Mucosa of rectum (tissue), 2 donors: Measurements from ENCODE around the gene AJM1.
"Not testable (repeated sequence)": the region's sequence is repeated elsewhere in the genome, so short reads cannot be mapped to it uniquely, and the experiment has no call there.

ENCODE experiments used
- H3K27ac ChIP-seq, 2 donors: one replicate each; pipeline ENCODE4 v1.7.0; 2013; ENCODE audit warnings: inconsistent platforms in 2 of 2, low read depth in 2 of 2, low read length in 2 of 2
- H3K27me3 ChIP-seq, 2 donors: one replicate each; pipeline ENCODE4 v1.7.0; 2013; ENCODE audit warnings: low read length in 2 of 2; ENCODE audit not compliant: control insufficient read depth in 2 of 2, insufficient read depth in 2 of 2
- H3K36me3 ChIP-seq, 2 donors: one replicate each; pipeline ENCODE4 v1.7.0; 2013; ENCODE audit warnings: low read length in 2 of 2; ENCODE audit not compliant: control insufficient read depth in 2 of 2, insufficient read depth in 2 of 2
- H3K4me1 ChIP-seq, 2 donors: one replicate each; pipeline ENCODE4 v1.7.0; 2013; ENCODE audit warnings: low read length in 2 of 2, mild to moderate bottlenecking in 1 of 2; ENCODE audit not compliant: control insufficient read depth in 2 of 2, insufficient read depth in 2 of 2
- H3K4me3 ChIP-seq, 2 donors: one replicate each; pipeline ENCODE4 v1.7.0; 2013; ENCODE audit warnings: low read length in 2 of 2
- H3K9ac ChIP-seq, 2 donors: one replicate each; pipeline ENCODE4 v1.7.0; 2013; ENCODE audit warnings: low read length in 2 of 2, low read depth in 1 of 2, mild to moderate bottlenecking in 1 of 2
- H3K9me3 ChIP-seq, 2 donors: one replicate each; pipeline ENCODE4 v1.7.0; 2013; ENCODE audit warnings: low read length in 2 of 2; ENCODE audit not compliant: control insufficient read depth in 2 of 2
- donor health status: healthy.
- donor health status: Normal muscosa, but diverticular disease.

Gene AJM1

GRCh38 chr9:136799854-136800657 is 42.2 kb upstream of the AJM1 start:
- peaks cover 0 to 2% of the 10 kb centered on the region in 2 donors for H3K27me3 ChIP-seq
- H3K9me3 ChIP-seq: no peaks in the 10 kb centered on the region
- peak overlapping the region; percentile 54 to 75 for H3K4me3 ChIP-seq
- peaks cover 19 to 35% of the 10 kb centered on the region in 2 donors for H3K4me1 ChIP-seq
- peaks cover 0 to 4% of the 10 kb centered on the region in 2 donors for H3K36me3 ChIP-seq
- H3K27ac ChIP-seq: peak overlapping the region; percentile 91 to 95
- H3K9ac ChIP-seq: peak overlapping the region; percentile 72 to 82

GRCh38 chr9:136802321-136802720 is 40.0 kb upstream of the AJM1 start:
- H3K27me3 ChIP-seq: peaks cover 0 to 2% of the 10 kb centered on the region in 2 donors
- H3K27ac ChIP-seq: no peak overlapping the region
- H3K4me1 ChIP-seq: peaks cover 25 to 34% of the 10 kb centered on the region in 2 donors

GRCh38 chr9:136803009-136803550 is 39.2 kb upstream of the AJM1 start:
- H3K9me3 ChIP-seq, H3K36me3 ChIP-seq, H3K27me3 ChIP-seq, H3K4me3 ChIP-seq, H3K27ac ChIP-seq, H3K9ac ChIP-seq: not testable (repeated sequence)
- H3K4me1 ChIP-seq: peaks cover 25 to 34% of the 10 kb centered on the region in 2 donors

More at GRCh38 chr9:136802321-136802720, 40.0 kb upstream of the AJM1 start:
- no peaks in the 10 kb centered on the region for H3K9me3 ChIP-seq
- H3K36me3 ChIP-seq: peaks cover 0 to 4% of the 10 kb centered on the region in 2 donors
- no peak overlapping the region for H3K9ac ChIP-seq
- H3K4me3 ChIP-seq: no peak overlapping the region

- Histone ChIP-seq H3K9me3 (no peaks in the 10 kb centered on the region), H3K27ac (no peak overlapping the region), H3K4me3 (no peak overlapping the region), H3K9ac (no peak overlapping the region), H3K4me1 (peaks cover 25 to 29% of the 10 kb centered on the region in 2 donors), H3K36me3 (peaks cover 0 to 4% of the 10 kb centered on the region in 2 donors), H3K27me3 (no peaks in the 10 kb centered on the region)
Observed at GRCh38 chr9:136803551-136804508, 38.4 kb upstream of the AJM1 start.

GRCh38 chr9:136804509-136805206 is 37.6 kb upstream of the AJM1 start:
- Histone ChIP-seq H3K4me1 (peaks cover 29 to 30% of the 10 kb centered on the region in 2 donors), H3K9ac (no peak overlapping the region), H3K4me3 (no peak overlapping the region), H3K27ac (no peak overlapping the region), H3K36me3 (peaks cover 0 to 4% of the 10 kb centered on the region in 2 donors), H3K27me3 (no peaks in the 10 kb centered on the region), H3K9me3 (no peaks in the 10 kb centered on the region)

- Histone ChIP-seq H3K9ac (no peak overlapping the region), H3K36me3 (peaks cover 0 to 4% of the 10 kb centered on the region in 2 donors)
Observed at GRCh38 chr9:136805207-136805740, 37.0 kb upstream of the AJM1 start.

GRCh38 chr9:136806067-136806466 is 36.2 kb upstream of the AJM1 start:
- Histone ChIP-seq H3K27ac (no peak overlapping the region), H3K9me3 (no peaks in the 10 kb centered on the region), H3K9ac (no peak overlapping the region), H3K4me3 (no peak overlapping the region), H3K4me1 (peaks cover 27 to 29% of the 10 kb centered on the region in 2 donors), H3K36me3 (peaks cover 0 to 4% of the 10 kb centered on the region in 2 donors), H3K27me3 (no peaks in the 10 kb centered on the region)

More at GRCh38 chr9:136805207-136805740, 37.0 kb upstream of the AJM1 start:
- Histone ChIP-seq H3K9me3 (no peaks in the 10 kb centered on the region), H3K27me3 (no peaks in the 10 kb centered on the region), H3K27ac (no peak overlapping the region), H3K4me3 (no peak overlapping the region), H3K4me1 (peaks cover 32 to 34% of the 10 kb centered on the region in 2 donors)

GRCh38 chr9:136806631-136807201 is 35.6 kb upstream of the AJM1 start:
- Histone ChIP-seq H3K9ac (peak overlapping the region in 1 of 2 donors; percentile 84), H3K4me1 (peaks cover 24 to 26% of the 10 kb centered on the region in 2 donors), H3K9me3 (no peaks in the 10 kb centered on the region), H3K27me3 (no peaks in the 10 kb centered on the region), H3K36me3 (peaks cover 0 to 4% of the 10 kb centered on the region in 2 donors), H3K4me3 (peak overlapping the region; percentile 70 to 75), H3K27ac (peak overlapping the region; percentile 89 to 91)
